GM19025 (cell line): ENCODE measurements around the gene C1orf141.

Experiments used
- ATAC-seq: cut with Tn5 transposase; IDR thresholded peaks from one replicate; pipeline ENCODE4 v1.9.1; 2021; ENCODE audit warnings: mild to moderate bottlenecking, low read depth, moderate library complexity; ENCODE audit not compliant: unreplicated experiment

C1orf141 gene

GRCh38 chr1:67044631-67045270 is 90.0 kb downstream of the C1orf141 start:
- no peak for ATAC-seq

- no peak for ATAC-seq
Measured at GRCh38 chr1:67043366-67043765, 91.4 kb downstream of the C1orf141 start.
